HG03432 (cell line): ENCODE results near the gene HOXD11.
A peak's percentile ranks its signal among the peaks of the same experiment; 100 is the strongest.

ENCODE experiments used
- ATAC-seq: cut with Tn5 transposase; IDR thresholded peaks from one replicate; pipeline ENCODE4 v1.9.1; 2021; ENCODE audit warnings: mild to moderate bottlenecking, moderate library complexity; ENCODE audit not compliant: unreplicated experiment

HOXD11 gene

GRCh38 chr2:176130957-176131847, 24.1 kb downstream of the HOXD11 start:
- no peak for ATAC-seq

- ATAC-seq: no peak
Observed at GRCh38 chr2:176131848-176132158, 24.7 kb downstream of the HOXD11 start.

GRCh38 chr2:176132205-176133171, 25.4 kb downstream of the HOXD11 start:
- ATAC-seq: no peak

GRCh38 chr2:176133389-176133788, 26.3 kb downstream of the HOXD11 start:
- ATAC-seq: no peak

- ATAC-seq: no peak
Observed at GRCh38 chr2:176134035-176134434, 27.0 kb downstream of the HOXD11 start.

GRCh38 chr2:176135035-176135440, 28.0 kb downstream of the HOXD11 start:
- ATAC-seq: no peak

- ATAC-seq: no peak
Observed at GRCh38 chr2:176136374-176137251, 29.5 kb downstream of the HOXD11 start.

- no peak for ATAC-seq
Observed at GRCh38 chr2:176137252-176137580, 30.1 kb downstream of the HOXD11 start.

GRCh38 chr2:176137906-176138305, 30.8 kb downstream of the HOXD11 start:
- no peak for ATAC-seq

GRCh38 chr2:176138526-176138922, 31.4 kb downstream of the HOXD11 start:
- ATAC-seq: no peak

GRCh38 chr2:176138923-176139660, 32.0 kb downstream of the HOXD11 start:
- ATAC-seq: no peak

GRCh38 chr2:176139661-176140512, 32.8 kb downstream of the HOXD11 start:
- no peak for ATAC-seq

GRCh38 chr2:176140513-176141317, 33.6 kb downstream of the HOXD11 start:
- peak; percentile 97 for ATAC-seq

- ATAC-seq: no peak
Observed at GRCh38 chr2:176142281-176142680, 35.2 kb downstream of the HOXD11 start.

- ATAC-seq: no peak
Observed at GRCh38 chr2:176145085-176145969, 38.2 kb downstream of the HOXD11 start.

GRCh38 chr2:176146101-176146500, 39.0 kb downstream of the HOXD11 start:
- ATAC-seq: no peak

GRCh38 chr2:176146645-176147044, 39.6 kb downstream of the HOXD11 start:
- ATAC-seq: no peak
